Hepatocyte (in vitro differentiated cells): ENCODE results near the gene PRPF31. TPM values are rescaled to one million over a fixed set of nuclear protein-coding genes. Genes with fewer than 3 reads are reported as not detected.

Source experiments
- DNase-seq: peaks from one replicate; pipeline ENCODE4 v3.0.0-alpha.2; 2016; ENCODE audit warnings: low spot score
- H2AFZ ChIP-seq: fragments of 200-600 bp; sonication (generic); 2 replicates; pipeline ENCODE4 v1.6.0; 2016; ENCODE audit warnings: antibody characterized with exemption, mild to moderate bottlenecking
- H3K27ac ChIP-seq: fragments of 200-600 bp; sonication (generic); 2 replicates; pipeline ENCODE4 v1.5.1; 2016; ENCODE audit warnings: mild to moderate bottlenecking
- H3K27me3 ChIP-seq: fragments of 200-600 bp; sonication (generic); 2 replicates; pipeline ENCODE4 v1.6.1; 2016
- H3K36me3 ChIP-seq: fragments of 200-600 bp; sonication (generic); replicated peaks from 2 replicates; pipeline ENCODE4 v1.5.1; 2016; ENCODE audit warnings: low read depth; ENCODE audit not compliant: insufficient read depth
- H3K4me1 ChIP-seq: fragments of 200-600 bp; sonication (generic); 2 replicates; pipeline ENCODE4 v1.5.1; 2016; ENCODE audit warnings: mild to moderate bottlenecking, moderate library complexity; ENCODE audit not compliant: insufficient read depth
- H3K4me2 ChIP-seq: fragments of 200-600 bp; sonication (generic); 2 replicates; pipeline ENCODE4 v1.6.0; 2016
- H3K4me3 ChIP-seq: fragments of 200-600 bp; sonication (generic); 2 replicates; pipeline ENCODE4 v1.5.1; 2016; ENCODE audit warnings: mild to moderate bottlenecking
- H3K79me2 ChIP-seq: fragments of 200-600 bp; sonication (generic); 2 replicates; pipeline ENCODE4 v1.6.0; 2017; ENCODE audit warnings: mild to moderate bottlenecking
- H3K9me2 ChIP-seq: fragments of 200-600 bp; sonication (generic); replicated peaks from 2 replicates; pipeline ENCODE4 v1.6.0; 2017; ENCODE audit warnings: mild to moderate bottlenecking; ENCODE audit not compliant: insufficient read depth
- H3K9me3 ChIP-seq: fragments of 200-600 bp; sonication (generic); 2 replicates; pipeline ENCODE4 v1.5.1; 2016; ENCODE audit warnings: low read depth, mild to moderate bottlenecking
- H4K20me1 ChIP-seq: fragments of 200-600 bp; sonication (generic); 2 replicates; pipeline ENCODE4 v1.6.0; 2016; ENCODE audit warnings: mild to moderate bottlenecking; ENCODE audit not compliant: insufficient read depth, poor library complexity, severe bottlenecking
- EZH2 ChIP-seq: fragments of 200-600 bp; sonication (generic); IDR thresholded peaks from 2 replicates; pipeline ENCODE4 v1.6.1; 2016; ENCODE audit warnings: antibody characterized with exemption, mild to moderate bottlenecking, borderline replicate concordance
- EZH2phosphoT487 ChIP-seq: fragments of 200-600 bp; sonication (generic); IDR thresholded peaks from one replicate; pipeline ENCODE4 v1.6.1; 2018; ENCODE audit warnings: antibody characterized with exemption, mild to moderate bottlenecking, low read depth, moderate library complexity; ENCODE audit not compliant: unreplicated experiment, severe bottlenecking
- WGBS: methylation state at CpG from one replicate; pipeline ENCODE4 v1.1.6; 2016; ENCODE audit warnings: low lambda C conversion rate; ENCODE audit errors: missing lambda C conversion rate; 5-methylcytosine and 5-hydroxymethylcytosine counted together
- polyA plus RNA-seq: library from polyadenylated mRNA; unstranded; fragments of >200 nt; fragmentation: Nextera tagmentation; extraction: Ambion mirVana; gene quantifications from 2 replicates; pipeline ENCODE4 v1.2.1, GENCODE V29; 2016
- total RNA-seq: library from RNA; depleted of rRNA; stranded (reverse); fragments of >200 nt; gene quantifications from 2 replicates; pipeline ENCODE4 v1.2.3, GENCODE V29; 2014
- TF ChIP-seq, protein P1 (sequence below): fragments of 200-600 bp; sonication (generic); IDR thresholded peaks from 2 replicates; pipeline ENCODE4 v1.5.1; 2016; ENCODE audit warnings: antibody characterized with exemption, mild to moderate bottlenecking; ENCODE audit not compliant: poor library complexity

PRPF31 gene
- total and polyA plus RNA-seq, 2 experiments from 2014 or later = 59.7 to 77.6 TPM

DNA sequence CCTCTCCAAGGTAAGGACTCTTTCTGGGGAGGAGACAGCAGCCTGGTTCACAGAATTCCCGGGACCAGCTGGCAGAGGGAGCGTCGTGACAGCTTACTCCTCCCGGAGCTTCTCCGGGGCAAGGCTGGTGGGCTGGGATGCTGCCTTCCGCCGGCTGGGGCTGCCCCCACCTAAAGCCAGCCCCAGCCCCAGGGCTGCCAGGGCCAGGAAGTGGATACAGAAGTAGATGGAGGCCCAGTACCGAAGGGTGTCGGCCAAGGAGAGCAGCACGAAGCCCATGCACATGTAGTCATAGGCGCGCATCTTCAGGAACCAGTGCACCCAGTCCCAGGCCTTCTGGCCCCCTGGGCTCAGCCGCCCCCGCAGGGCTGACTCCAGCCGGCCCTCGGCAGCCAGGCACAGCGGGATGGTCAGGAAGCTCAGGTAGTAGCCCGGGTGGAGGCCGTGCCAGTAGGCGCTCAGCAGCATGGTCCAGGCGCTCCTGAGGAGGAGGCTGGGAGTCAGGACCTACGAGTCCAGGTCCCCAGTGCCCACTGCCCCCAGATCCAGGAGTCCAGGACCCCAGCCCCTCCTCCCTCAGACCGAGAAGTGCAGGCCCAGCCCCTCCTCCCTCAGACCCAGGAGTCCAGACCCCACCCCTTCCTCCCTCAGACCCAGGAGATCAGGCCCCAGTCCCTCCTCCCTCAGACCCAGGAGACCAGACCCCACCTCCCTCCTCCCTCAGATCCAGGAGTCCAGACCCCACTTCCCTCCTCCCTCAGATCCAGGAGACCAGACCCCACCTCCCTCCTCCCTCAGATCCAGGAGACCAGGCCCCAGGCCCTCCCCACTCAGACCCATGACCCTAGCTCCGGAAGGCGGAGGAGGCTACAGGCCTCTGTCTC, 58.6 kb downstream of the PRPF31 start:
- Histone ChIP-seq H3K27me3 (no peaks in the 10 kb centered on the region), H3K4me2 (no peak overlapping the region), H3K79me2 (no peaks in the 10 kb centered on the region), H3K9me3 (no peaks in the 10 kb centered on the region), H3K36me3 (no peaks in the 10 kb centered on the region), H3K4me3 (no peak overlapping the region), H3K4me1 (no peaks in the 10 kb centered on the region), H2AFZ (no peak overlapping the region), H3K27ac (no peak overlapping the region), H3K9me2 (no peaks in the 10 kb centered on the region), H4K20me1 (no peaks in the 10 kb centered on the region)
- DNase-seq = no peak
- TF ChIP-seq EZH2 = no peak
- no peak for TF ChIP-seq EZH2phosphoT487
- TF ChIP-seq, protein P1, sequence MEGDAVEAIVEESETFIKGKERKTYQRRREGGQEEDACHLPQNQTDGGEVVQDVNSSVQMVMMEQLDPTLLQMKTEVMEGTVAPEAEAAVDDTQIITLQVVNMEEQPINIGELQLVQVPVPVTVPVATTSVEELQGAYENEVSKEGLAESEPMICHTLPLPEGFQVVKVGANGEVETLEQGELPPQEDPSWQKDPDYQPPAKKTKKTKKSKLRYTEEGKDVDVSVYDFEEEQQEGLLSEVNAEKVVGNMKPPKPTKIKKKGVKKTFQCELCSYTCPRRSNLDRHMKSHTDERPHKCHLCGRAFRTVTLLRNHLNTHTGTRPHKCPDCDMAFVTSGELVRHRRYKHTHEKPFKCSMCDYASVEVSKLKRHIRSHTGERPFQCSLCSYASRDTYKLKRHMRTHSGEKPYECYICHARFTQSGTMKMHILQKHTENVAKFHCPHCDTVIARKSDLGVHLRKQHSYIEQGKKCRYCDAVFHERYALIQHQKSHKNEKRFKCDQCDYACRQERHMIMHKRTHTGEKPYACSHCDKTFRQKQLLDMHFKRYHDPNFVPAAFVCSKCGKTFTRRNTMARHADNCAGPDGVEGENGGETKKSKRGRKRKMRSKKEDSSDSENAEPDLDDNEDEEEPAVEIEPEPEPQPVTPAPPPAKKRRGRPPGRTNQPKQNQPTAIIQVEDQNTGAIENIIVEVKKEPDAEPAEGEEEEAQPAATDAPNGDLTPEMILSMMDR = no peak
- 88% methylated on average over 22 of the region's 25 CpGs for WGBS

DNA sequence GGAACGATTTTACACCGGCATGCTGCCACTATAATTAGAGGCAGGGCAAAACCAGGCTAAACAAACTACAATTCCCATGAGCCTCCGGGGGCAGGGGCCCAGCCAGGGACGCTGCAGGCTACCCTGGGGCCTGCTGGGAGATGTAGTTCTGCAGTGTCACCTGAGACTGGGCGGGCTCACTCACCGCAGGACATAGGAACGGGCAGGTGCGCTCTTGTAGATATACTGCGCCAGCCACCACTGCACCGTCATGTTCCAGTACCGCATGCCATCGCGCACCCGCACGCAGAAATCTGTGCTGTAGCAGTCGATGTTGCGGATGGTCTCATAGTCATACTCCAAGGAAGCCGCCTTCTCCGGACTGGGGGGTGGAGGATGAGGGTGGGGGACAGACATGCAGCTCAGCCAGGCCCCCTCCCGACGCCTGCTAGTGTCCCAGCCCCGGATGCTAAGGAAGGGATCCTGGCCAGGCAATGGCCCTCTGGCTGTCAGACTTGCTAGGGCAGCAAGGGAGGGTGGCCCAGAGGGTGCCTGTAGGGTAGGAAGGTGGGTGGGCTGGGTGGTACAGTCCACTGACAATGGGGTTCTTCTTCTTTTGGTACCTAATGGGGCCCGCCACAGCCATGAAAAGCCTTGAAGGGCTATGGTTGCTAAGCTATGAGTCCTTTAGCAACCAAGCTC, 63.2 kb downstream of the PRPF31 start:
- Histone ChIP-seq H2AFZ (no peak overlapping the region), H3K27me3 (no peaks in the 10 kb centered on the region), H3K9me2 (no peaks in the 10 kb centered on the region), H3K4me1 (no peaks in the 10 kb centered on the region), H3K79me2 (no peaks in the 10 kb centered on the region), H3K4me3 (no peak overlapping the region), H3K9me3 (no peaks in the 10 kb centered on the region), H3K27ac (no peak overlapping the region), H3K36me3 (no peaks in the 10 kb centered on the region), H4K20me1 (no peaks in the 10 kb centered on the region), H3K4me2 (no peak overlapping the region)
- no peak for DNase-seq
- TF ChIP-seq, protein P1 = no peak
- TF ChIP-seq EZH2 (no peak), EZH2phosphoT487 (no peak)
- WGBS = 94% methylated on average over 23 of the region's 23 CpGs

DNA sequence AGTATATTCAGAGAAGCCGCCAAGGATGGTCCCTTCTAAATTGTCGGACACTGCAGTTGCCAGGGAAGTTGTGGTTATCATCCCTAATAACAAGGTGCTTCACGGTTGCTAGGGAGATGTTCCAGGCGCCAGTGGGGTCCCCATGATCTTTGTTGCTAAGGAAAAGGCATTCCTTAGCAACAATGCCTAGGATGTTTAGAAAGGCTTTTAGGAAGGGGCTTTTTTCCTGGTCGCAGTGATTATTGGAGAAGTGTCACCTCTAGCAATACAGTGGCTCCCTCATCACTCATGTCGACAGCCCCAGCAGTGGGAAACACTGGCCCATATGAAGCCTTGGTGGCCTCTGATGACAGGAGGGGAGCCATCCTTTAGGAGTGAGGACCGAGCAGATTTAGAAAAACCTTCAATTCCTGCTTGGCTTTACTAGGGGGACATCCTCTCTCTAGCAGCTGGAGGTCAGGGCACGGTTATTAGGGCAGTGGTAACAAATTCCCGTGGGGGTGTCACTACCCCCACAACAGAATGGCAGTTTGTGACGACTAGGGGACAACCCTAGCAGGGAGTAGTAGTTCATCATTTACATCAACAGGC, 63.8 kb downstream of the PRPF31 start:
- Histone ChIP-seq H3K9me3 (no peaks in the 10 kb centered on the region), H3K4me2 (no peak overlapping the region), H2AFZ (no peak overlapping the region), H3K9me2 (no peaks in the 10 kb centered on the region), H3K4me1 (no peaks in the 10 kb centered on the region), H3K27ac (no peak overlapping the region), H3K27me3 (no peaks in the 10 kb centered on the region), H3K79me2 (no peaks in the 10 kb centered on the region), H4K20me1 (no peaks in the 10 kb centered on the region), H3K36me3 (no peaks in the 10 kb centered on the region), H3K4me3 (no peak overlapping the region)
- no peak for DNase-seq
- WGBS = 91% methylated on average over 10 of the region's 10 CpGs
- TF ChIP-seq, protein P1 = no peak
- TF ChIP-seq EZH2phosphoT487 (no peak), EZH2 (no peak)
